Sigmoid colon (tissue), 4 donors: ENCODE results near the gene CTSE.

Experiments used
- CTCF ChIP-seq, 4 experiments: fragments of 450-650 bp in 3 of 4; fragments of 200-600 bp in 1 of 4; IDR thresholded peaks; one replicate each; pipeline ENCODE4 v1.5.1; 2016 to 2019; ENCODE audit warnings: antibody characterized with exemption in 4 of 4, mild to moderate bottlenecking in 3 of 4, moderate library complexity in 2 of 4
- EP300 ChIP-seq, 4 donors: sonication (generic); formaldehyde crosslinking; IDR thresholded peaks; one replicate each; pipeline ENCODE4 v1.6.1; 2017; ENCODE audit warnings: antibody characterized with exemption in 4 of 4
- POLR2AphosphoS5 ChIP-seq, 4 donors: sonication (generic); formaldehyde crosslinking; IDR thresholded peaks; one replicate each; pipeline ENCODE4 v1.6.1; 2017; ENCODE audit warnings: antibody characterized with exemption in 4 of 4

GRCh38 chr1:205991237-205991636, 32.5 kb downstream of the CTSE start:
- TF ChIP-seq EP300 (IDR thresholded peaks at IDR 0.05), result no peak
- TF ChIP-seq CTCF (IDR thresholded peaks at IDR 0.05), result no peak
- TF ChIP-seq POLR2AphosphoS5 (IDR thresholded peaks at IDR 0.05), result no peak
